ENCODE data around the gene KIF9.
"Not testable (repeated sequence)": the region's sequence is repeated elsewhere in the genome, so short reads cannot be mapped to it uniquely, and the experiment has no call there.

Gene KIF9

DNA sequence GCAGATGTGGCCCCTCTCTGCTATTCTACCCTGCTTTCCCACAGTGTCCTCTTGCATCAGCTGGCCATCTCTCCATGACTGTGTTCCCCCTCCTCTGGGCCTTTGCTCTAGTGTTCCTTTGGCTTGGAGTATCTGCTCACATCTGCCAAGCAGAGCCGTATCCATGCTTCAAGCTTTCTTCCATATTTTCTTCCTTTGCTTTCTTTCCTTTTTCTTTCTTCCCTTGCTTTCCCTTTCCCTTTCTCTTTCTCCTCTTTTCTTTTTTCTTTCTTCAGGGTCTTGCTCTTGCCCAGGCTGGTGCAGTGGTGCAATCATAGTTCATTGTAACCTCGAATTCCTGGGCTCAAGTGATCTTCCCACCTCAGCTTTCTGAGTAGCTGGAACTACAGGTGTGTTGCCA lies 12.7 kb upstream of the KIF9 start:
- no peak for DNase-seq (ENCODE audit: low read depth in 2 of 3, low spot score in 2 of 3)

DNA sequence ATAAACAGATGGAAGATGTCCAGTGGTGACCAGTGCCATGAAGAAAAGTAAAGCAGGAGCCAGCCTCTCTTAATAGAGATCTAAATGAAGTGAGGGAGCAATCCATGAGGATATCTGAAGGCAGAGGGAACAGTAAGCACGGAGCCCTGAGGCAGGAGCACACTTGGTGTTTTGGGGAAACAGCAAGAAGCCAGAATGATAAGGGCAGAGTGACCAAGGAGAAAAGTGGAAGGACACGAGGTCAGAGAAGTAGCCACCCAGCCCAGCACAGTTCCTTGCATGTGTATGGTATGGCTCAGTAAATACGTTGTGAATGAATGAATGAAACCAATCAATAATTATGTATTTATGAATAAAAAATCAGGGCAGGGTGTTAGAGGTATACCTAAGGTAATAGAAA lies 11.8 kb upstream of the KIF9 start:
- DNase-seq (ENCODE audit: low read depth in 2 of 3, low spot score in 2 of 3): no peak

DNA sequence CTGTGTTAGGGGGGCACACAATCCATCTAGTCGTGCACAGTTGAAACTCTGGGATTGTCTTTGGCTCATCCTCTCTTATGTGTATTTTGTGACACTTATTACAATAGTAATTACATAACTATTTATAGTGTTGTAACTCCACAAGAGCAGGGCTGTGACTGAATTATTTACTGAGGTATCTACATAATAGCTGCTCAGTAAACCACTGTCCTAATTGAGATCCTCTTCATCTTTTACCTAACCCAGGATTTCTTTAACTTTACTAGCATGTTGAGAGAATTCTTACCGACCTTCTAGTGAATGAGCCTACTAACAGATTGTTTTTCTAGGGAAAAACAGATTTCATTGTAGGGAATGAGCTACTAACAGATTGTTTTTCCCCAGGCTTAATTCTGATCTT lies 11.2 kb upstream of the KIF9 start:
- no peak for DNase-seq (ENCODE audit: low read depth in 2 of 3, low spot score in 2 of 3)

DNA sequence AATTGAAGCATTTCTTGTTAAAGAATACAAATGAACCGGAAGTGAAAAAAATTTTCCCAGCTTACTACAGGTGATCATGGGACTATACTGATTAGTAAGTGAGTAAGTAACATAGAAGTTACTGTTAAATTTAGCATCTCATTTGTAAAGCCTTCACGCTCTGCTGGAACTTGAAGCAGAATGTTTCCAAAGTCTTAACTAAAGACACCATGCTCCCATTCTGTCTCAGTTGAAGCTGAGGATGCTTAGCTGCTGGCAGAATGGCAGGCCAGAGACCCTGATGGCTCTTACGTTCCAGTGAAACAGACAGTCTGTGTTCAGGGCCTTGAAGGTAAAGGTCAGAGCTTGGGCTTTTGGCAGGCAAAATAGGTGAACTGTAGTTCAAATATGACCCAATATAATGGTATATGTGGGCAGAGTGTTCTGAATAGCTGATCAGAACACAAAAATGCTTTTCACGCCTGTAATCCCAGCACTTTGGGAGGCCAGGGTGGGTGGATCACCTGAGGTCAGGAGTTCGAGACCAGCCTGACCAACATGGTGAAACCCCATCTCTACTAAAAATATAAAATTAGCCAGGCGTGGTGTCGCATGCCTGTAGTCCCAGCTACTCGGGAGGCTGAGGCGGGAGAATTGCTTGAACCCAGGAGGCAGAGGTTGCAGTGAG lies 9.3 kb upstream of the KIF9 start:
- DNase-seq (ENCODE audit: low read depth in 2 of 3, low spot score in 2 of 3): not testable (repeated sequence)

DNA sequence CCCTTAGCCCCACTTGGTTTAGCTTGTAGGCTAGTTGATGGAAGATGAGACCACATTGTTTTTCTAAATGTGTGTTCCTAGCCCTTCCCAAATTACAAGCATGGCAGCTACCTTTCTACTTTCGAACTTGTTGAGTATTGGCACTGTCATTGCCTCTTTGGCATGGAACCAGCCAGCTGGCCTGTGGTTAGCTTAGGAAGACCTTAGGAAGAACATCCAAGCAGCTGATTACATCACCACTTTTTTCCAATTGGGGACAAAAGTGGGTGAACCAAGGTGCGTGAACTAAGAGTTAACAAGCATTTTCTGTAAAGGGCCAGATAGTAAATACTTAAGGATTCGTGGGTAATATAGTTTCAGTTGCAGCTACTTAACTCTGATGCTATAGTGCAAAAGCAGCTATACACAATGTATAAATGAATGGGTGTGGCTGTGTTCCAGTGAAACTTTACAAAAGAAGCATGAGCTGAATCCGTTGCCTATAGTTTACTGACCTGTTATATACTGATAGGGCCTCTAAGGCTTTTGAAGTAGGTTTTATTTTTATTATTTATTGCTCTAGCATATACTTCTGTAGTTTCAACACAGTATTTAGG lies 8.7 kb upstream of the KIF9 start:
- no peak for DNase-seq (ENCODE audit: low read depth in 2 of 3, low spot score in 2 of 3)

DNA sequence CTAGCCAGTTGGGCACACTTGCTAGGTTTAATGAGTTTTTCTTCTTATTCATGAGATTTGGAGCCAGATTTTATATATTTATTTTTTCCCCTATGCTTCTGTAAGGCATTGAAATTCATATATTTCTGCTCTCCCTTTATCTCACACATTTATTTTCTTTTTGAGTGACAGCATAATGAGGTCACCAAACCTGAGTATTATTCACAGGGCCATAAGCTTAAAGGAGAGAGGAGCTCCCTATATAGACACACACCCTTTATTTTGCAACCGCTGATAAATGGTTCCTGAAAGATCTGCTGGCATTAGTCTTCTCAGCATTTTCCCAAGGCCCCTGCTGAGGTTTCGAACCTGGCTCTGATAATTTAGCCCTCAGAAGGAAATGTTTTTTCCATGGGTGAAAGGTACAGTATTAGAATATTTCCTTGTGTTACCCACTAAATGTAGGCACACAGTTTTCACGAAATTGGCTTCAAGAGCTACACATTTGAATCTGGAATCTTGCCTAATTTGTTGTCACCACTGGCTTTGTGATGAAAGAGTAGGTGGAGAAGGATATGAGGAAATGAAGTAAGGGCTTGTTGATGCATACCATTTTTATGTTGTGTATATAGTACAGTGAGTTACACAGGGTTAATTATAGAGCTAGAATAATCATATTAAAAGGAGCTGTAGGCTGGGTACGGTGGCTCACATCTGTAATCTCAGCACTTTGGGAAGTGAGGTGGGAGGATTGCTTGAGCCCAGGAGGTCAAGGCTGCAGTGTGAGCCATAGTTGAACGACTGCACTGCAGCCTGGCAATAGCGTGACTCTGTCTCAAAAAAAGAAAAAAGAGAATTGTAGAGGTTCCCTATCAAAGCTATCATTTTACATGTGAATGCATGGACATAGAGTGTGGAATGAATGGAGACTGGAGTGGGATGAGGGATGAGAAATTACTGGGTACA lies 6.6 kb upstream of the KIF9 start:
- no peak for DNase-seq (ENCODE audit: low read depth in 2 of 3, low spot score in 2 of 3)

DNA sequence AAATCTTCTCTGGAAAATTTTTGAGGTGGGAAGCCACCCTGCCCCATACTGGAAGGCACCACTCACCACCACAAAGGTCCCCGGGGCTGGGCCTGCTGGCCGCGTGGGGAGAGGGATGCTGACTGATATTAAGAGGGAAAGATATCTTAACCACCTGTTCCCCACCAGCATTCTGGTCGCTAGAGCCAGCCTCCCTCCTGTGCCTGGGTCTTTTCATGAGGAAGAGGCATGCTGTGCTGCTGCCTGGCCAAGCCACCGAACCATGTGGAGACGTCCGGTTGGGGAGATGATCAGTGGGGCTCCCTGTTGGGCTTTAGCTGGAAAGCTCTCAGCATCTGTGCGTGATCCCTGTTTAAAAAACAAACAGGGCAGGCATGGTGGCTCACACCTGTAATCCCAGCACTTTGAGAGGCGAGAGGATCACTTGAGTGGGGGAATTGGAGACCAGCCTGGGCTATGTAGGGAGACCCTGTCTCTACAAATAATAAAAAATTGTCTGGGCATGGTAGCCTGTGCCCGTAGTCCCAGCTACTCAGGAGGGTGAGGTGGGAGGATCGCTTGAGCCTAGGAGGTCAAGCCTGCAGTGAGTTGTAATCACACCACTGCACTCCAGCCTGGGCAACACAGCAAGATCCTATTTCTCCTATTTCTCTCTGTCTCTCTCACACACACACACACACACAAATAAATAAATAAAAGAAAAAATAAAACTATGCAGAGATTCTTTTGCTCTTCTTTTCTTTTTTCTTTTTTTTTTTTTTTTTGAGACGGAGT lies 1.2 kb upstream of the KIF9 start:
- DNase-seq (ENCODE audit: low read depth in 2 of 3, low spot score in 2 of 3): peak in 2 of 3 experiments; percentile 7 to 13

DNA sequence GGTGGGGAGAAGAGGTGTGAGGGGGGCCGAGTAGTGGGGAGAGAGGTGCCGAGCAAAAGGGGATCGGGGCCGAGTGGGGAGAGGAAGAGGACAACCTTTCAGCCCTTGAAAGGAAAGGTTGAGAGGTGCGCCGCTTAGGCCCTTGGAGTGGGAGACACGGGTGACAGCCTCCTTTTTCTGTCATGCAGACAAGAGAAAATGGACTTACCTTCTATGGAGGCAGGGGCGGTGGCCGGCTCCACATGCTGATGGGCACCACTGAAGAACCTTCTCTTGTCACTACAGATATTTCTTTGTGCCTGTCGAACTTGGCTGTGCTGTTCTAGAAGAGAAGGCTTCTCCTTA lies 566 bp upstream of the KIF9 start:
- no peak for DNase-seq (ENCODE audit: low read depth in 2 of 3, low spot score in 2 of 3)

DNA sequence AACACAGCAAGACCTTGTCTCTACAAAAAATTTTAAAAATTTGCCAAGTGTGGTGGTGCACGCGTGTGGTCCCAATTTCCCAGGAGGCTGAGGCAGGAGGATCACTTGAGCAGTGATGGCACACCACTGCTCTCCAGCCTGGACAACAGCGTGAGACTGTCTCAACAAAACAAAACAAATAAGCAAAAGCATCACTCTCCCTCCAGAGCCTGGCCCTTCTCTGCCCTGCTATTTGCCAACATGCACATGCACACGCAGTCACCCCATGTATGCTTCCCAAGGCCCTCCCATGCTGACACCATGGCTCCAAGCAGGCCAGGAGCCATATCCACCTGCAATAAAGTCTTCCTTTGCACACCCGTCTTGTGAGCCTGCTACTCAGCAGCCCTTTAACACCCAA lies 2.1 kb downstream of the KIF9 start:
- no peak for DNase-seq (ENCODE audit: low read depth in 2 of 3, low spot score in 2 of 3)

DNA sequence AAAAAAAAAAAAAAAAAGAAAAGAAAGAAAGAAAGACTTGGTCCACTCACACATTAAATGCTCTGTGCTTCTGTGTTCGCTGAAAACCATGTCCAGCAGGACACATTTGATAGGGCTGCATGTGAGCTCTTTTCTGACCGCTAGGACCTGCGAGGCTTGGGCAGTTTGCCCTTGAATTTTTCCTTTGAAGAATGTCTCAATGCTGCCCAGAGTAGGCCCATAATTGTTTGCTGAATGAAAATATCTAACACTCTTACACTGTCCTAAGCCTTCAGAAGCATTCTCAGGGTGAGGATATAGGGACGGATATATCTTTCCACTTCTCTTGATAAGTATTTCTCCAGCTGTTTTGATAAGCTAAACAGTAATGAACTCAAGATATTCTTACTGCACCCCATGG lies 6.0 kb downstream of the KIF9 start:
- no peak for DNase-seq (ENCODE audit: low read depth in 2 of 3, low spot score in 2 of 3)

DNA sequence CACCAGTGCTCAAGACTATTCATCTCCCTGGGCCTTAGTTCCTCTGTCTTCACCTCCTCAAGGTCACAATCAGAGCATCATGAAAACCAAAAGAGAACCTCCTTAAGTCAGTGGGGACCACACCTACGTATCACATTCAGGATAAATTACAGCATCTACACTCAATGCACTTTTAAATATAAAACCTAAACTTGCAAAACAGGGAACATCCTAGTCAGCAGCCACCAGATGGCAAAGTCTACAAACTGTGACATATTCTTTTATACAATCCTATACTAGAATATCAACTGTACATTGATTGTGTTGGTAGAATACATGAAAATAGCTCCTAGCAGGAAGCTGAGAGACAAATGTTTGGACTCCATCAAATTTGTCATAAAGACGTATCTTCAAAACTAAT lies 7.9 kb downstream of the KIF9 start:
- DNase-seq (ENCODE audit: low read depth in 2 of 3, low spot score in 2 of 3): no peak

DNA sequence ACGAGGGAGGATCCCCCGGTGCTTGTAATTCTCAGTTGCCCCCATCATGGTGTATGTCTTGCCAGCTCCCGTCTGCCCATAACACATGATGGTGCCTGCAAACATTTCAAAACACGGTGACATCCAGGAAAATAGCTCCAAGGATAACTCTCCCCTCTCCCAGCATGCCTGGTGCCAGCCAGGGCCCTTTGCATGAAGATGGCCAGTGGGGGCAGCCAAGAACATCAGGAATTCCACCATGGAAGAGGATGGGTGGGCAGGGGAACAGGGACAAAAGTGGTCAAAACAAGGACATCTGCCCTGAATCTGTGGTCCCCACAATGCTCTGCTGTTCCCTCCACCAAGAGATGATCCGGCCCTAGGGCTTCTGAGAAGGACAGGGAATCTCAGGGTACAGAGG lies 9.0 kb downstream of the KIF9 start:
- DNase-seq (ENCODE audit: low read depth in 2 of 3, low spot score in 2 of 3): no peak

DNA sequence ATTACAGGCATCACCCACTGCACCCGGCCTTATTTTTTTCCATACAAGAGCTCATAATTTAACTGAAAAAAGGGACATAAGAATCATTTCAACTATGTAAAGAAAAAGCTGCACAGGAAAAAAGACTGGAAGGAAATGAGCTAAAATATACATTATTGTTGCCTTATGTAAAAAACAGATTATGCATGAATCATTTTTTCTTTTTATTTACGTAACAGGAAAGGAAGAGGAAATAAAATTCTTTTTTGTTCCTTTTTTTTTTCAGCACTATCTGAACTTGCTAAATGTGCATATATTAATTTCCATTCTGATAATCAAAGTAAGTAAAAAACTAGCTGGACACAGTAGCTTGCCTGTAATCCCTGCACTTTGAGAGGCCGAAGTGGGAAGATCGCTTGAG lies 12.1 kb downstream of the KIF9 start:
- no peak for DNase-seq (ENCODE audit: low read depth in 2 of 3, low spot score in 2 of 3)

DNA sequence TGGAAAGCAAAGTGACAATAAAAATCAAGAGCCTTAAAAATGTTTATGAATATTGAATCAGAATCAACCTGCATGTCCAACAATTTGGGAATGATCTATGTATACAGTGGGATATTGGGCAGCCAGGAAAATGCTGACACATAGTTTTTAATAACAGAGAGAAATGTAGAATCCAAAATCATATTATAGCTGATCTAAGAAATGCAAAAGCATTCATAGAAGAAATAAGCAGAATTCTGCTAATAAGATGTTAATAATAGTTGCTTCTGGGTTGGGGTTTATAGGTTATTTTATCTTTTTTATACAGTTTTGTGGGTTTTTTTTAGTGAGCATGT lies 15.1 kb downstream of the KIF9 start:
- DNase-seq (ENCODE audit: low read depth in 2 of 3, low spot score in 2 of 3): no peak

DNA sequence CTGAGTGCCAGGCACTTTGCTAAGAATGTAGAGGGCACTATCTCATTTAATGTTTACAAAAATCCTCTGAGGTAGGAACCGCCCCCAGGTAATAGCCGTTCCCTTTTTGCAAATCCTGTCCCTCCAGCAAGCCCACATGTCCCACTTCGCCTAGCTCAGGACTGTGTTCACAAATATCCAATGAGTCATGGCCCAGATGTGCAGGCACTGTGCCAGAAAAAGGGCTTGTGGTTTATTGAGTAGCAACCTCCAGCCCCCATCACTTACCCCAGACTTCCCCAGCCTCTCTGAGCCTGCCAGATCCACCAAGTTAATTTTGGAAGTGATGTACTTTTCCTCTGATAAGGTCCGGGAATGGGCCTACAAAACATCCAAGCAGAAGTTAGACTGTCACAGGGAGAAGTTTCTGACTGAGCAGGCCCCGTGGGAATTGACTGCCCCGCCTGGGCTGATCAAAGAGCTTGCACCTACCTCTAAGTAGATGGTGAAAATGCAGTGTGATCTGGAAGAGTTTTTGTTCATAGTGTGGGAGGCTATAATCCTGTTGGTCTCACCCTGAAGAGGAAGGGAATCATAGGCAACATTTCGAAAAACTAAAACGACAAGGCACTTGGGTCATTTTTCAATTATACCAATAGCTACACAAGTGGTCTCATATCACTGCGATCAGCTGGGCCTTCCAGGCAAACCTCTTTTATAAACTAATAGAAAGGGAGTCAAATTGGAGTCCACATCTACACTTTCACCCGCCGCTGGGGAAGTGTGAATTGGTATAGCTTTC lies 15.7 kb downstream of the KIF9 start:
- peak in 1 of 3 experiments; percentile 15 for DNase-seq (ENCODE audit: low read depth in 2 of 3, low spot score in 2 of 3)

DNA sequence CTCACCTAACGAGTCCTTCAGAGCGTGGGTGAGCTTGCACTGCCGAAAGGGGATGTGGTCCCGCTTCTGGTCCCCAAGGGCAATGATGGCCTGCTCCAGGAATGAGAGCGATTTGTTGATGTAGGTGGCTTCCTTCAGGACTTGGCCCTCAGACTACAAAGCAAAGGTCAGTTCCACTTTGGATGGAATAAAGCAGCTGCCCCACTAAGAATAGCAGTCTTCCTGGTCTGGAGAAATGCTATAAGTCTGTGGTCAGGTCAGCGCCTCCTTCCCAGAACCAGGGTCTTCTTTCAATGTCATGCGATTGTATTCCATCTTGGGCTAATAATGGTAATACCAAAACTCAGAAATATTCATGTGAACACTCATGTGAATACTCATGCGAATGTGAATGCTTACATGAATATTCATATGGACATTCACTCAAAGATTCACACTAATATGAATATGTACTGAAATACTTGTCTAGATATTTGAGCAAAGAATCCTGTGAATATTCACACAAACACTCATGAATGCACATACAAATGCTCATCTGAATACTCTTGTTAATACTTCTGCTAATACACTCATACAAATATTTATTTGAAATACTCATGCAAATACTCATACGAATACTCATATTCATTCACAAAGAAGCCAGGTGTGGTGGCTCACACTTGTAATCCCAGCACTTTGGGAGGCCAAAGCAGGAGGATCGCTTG lies 16.7 kb downstream of the KIF9 start:
- no peak for DNase-seq (ENCODE audit: low read depth in 2 of 3, low spot score in 2 of 3)

DNA sequence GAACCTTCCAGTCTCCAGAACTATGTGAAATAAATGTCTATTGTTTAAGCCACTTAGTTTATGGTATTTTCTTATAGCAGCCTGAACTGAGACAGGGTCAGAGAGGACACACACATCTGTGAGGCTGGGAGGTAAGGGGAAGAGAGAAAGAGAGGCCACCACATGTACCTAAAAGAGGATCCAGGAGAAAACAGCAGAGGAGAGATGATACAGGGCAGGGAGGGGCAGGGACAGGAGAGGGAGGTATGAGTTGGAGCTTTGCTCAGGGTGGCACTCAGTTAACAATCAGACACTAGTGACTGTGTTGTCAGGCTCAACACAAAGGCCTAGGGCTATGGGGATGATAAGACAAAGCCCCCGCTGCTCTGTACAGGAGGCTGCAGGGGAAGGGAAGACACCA lies 17.6 kb downstream of the KIF9 start:
- DNase-seq (ENCODE audit: low read depth in 2 of 3, low spot score in 2 of 3): no peak

DNA sequence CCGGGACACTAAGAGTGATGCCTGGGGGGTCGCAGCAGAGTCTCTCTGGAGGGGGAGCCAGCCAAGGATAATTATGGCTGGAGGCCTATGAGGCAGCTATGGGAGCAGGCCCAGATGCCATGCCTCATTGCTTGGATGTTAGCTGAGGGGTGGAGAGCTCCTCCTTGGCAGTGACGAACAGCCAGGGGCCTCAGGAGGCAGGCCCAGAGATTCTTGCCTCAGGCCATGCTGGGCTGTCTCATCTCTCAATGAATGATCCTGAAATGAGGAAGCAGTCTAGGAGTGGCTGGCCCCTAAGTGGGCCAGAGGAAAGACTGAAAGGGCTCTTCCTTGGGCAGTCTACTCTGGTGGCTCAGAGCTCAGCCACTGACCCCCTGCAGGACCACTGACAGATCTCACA lies 21.3 kb downstream of the KIF9 start:
- no peak for DNase-seq (ENCODE audit: low read depth in 2 of 3, low spot score in 2 of 3)

DNA sequence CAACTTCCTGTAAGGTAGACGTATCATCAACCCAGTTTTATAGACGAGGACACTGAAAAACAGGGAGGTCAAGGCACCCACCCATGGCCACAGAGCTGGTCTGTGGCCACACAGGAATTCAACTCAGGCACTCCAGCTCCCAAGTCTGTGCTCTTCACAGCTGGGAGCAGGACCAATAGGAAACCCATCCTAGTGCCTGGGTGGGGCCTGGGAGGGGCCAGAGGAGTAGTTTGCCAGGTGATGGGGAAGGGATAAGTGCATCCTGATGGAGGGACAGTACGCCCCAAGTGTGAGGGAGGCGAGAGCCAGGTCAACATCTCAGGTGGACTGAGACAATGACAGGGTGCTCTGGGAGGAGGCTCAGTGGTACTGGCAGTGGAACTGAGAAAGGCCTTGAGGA lies 22.0 kb downstream of the KIF9 start:
- DNase-seq (ENCODE audit: low read depth in 2 of 3, low spot score in 2 of 3): no peak

DNA sequence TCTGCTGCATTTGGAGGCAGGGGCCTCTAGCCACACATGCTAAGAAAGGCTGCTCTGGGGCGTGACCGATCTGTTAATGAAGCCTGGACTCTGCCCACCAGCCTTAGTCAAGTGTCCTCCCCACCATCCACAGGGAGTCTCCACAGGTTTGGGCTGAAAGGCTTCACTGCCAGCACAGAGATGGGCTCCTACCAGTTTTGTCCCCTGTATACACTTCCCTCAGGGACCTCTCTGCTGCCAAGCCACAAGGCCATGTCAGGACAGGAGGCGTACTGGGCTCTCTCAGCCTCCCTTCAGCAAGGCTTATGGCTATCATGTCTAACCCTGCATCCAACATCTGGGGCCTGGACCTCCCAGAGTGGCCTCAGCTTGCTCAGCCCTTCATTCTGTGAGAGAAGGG lies 23.5 kb downstream of the KIF9 start:
- no peak for DNase-seq (ENCODE audit: low read depth in 2 of 3, low spot score in 2 of 3)
